WTC11 (cell line): ENCODE results near the gene SLC13A2. TPM values are rescaled to one million over a fixed set of nuclear protein-coding genes. Genes with fewer than 3 reads are reported as not detected.
"Not testable (repeated sequence)": the region's sequence is repeated elsewhere in the genome, so short reads cannot be mapped to it uniquely, and the experiment has no call there.

Source experiments
- ATAC-seq: fragments of 200-7000 bp; cut with Tn5 transposase; 2 replicates; pipeline ENCODE4 v1.10.0; 2021; ENCODE audit warnings: mild to moderate bottlenecking, moderate library complexity
- CTCF ChIA-PET: fragments of 300-600 bp; sonication (Branson Sonifier 250); formaldehyde crosslinking; loops from one replicate; lab custom pipeline; 2021; ENCODE audit warnings: antibody characterized with exemption; lab: Charles Lee
- POLR2A ChIA-PET: fragments of 350-600 bp; sonication (Branson Sonifier 250); formaldehyde crosslinking; loops from one replicate; lab custom pipeline; 2021; ENCODE audit warnings: antibody characterized with exemption; lab: Charles Lee
- DNase-seq: peaks from one replicate; pipeline ENCODE4 v3.0.0; 2021; ENCODE audit warnings: low spot score
- H3K27ac Mint-ChIP-seq: 2 replicates; pipeline ENCODE4 v1.8.0; 2021; ENCODE audit warnings: mixed read lengths
- H3K27me3 Mint-ChIP-seq: 2 replicates; pipeline ENCODE4 v1.8.0; 2021; ENCODE audit warnings: low read depth, mild to moderate bottlenecking, moderate library complexity, mixed read lengths
- H3K36me3 Mint-ChIP-seq: 2 replicates; pipeline ENCODE4 v1.8.0; 2021; ENCODE audit warnings: mixed read lengths
- H3K4me1 Mint-ChIP-seq: 2 replicates; pipeline ENCODE4 v1.8.0; 2022; ENCODE audit warnings: mixed read lengths
- H3K4me3 Mint-ChIP-seq: 2 replicates; pipeline ENCODE4 v1.8.0; 2021; ENCODE audit warnings: mild to moderate bottlenecking, moderate library complexity, mixed read lengths
- H3K9me3 Mint-ChIP-seq: 2 replicates; pipeline ENCODE4 v1.8.0; 2021; ENCODE audit warnings: mixed read lengths
- AFF4 ChIP-seq: sonication (generic); formaldehyde crosslinking; IDR thresholded peaks from 2 replicates; pipeline ENCODE4 v1.8.1; 2023; ENCODE audit warnings: mild to moderate bottlenecking, missing genetic modification reagents, borderline replicate concordance
- CBFB ChIP-seq: sonication (generic); formaldehyde crosslinking; IDR thresholded peaks from 2 replicates; pipeline ENCODE4 v1.8.1; 2022; ENCODE audit warnings: mild to moderate bottlenecking, low read depth, missing genetic modification reagents
- CTCF ChIP-seq: fragments of 200-600 bp; IDR thresholded peaks from 2 replicates; pipeline ENCODE4 v1.8.0; 2022; ENCODE audit warnings: antibody characterized with exemption
- E2F1 ChIP-seq: sonication (generic); formaldehyde crosslinking; IDR thresholded peaks from 2 replicates; pipeline ENCODE4 v1.8.0; 2022; ENCODE audit warnings: mild to moderate bottlenecking, missing genetic modification reagents
- FOXJ3 ChIP-seq: sonication (generic); formaldehyde crosslinking; IDR thresholded peaks from 2 replicates; pipeline ENCODE4 v1.9.0; 2021; ENCODE audit warnings: missing genetic modification reagents, mild to moderate bottlenecking, borderline replicate concordance
- GRHL2 ChIP-seq: fragments of 250-450 bp; sonication (Bioruptor Pico); IDR thresholded peaks from 2 replicates; pipeline ENCODE4 v1.8.0; 2022; ENCODE audit warnings: mild to moderate bottlenecking, moderate library complexity; ENCODE audit not compliant: insufficient replicate concordance, severe bottlenecking
- IRF2 ChIP-seq: sonication (generic); formaldehyde crosslinking; IDR thresholded peaks from 2 replicates; pipeline ENCODE4 v1.8.0; 2022; ENCODE audit warnings: low read depth, missing genetic modification reagents, borderline replicate concordance
- JAZF1 ChIP-seq: fragments of 250-450 bp; sonication (Bioruptor Pico); IDR thresholded peaks from 2 replicates; pipeline ENCODE4 v1.9.0; 2021; ENCODE audit warnings: moderate library complexity, mild to moderate bottlenecking, inconsistent platforms
- KAT7 ChIP-seq: sonication (generic); formaldehyde crosslinking; IDR thresholded peaks from 2 replicates; pipeline ENCODE4 v1.8.1; 2023; ENCODE audit warnings: missing genetic modification reagents, mild to moderate bottlenecking, borderline replicate concordance
- NFE2L1 ChIP-seq: sonication (generic); formaldehyde crosslinking; IDR thresholded peaks from 2 replicates; pipeline ENCODE4 v1.8.1; 2023; ENCODE audit warnings: missing genetic modification reagents
- OVOL2 ChIP-seq: fragments of 250-450 bp; sonication (Bioruptor Pico); IDR thresholded peaks from 2 replicates; pipeline ENCODE4 v1.9.0; 2021; ENCODE audit warnings: mild to moderate bottlenecking, borderline replicate concordance
- PRRX2 ChIP-seq: fragments of 250-450 bp; sonication (Bioruptor Pico); IDR thresholded peaks from 2 replicates; pipeline ENCODE4 v1.8.0; 2021; ENCODE audit warnings: mild to moderate bottlenecking
- SMAD3 ChIP-seq: sonication (generic); formaldehyde crosslinking; IDR thresholded peaks from 2 replicates; pipeline ENCODE4 v1.8.0; 2022; ENCODE audit warnings: missing genetic modification reagents, mild to moderate bottlenecking, borderline replicate concordance
- ZNF416 ChIP-seq: fragments of 250-450 bp; sonication (Bioruptor Pico); IDR thresholded peaks from 2 replicates; pipeline ENCODE4 v1.9.0; 2021; ENCODE audit warnings: mild to moderate bottlenecking, inconsistent platforms
- ZNF532 ChIP-seq: fragments of 250-450 bp; sonication (Bioruptor Pico); IDR thresholded peaks from 2 replicates; pipeline ENCODE4 v1.9.0; 2021; ENCODE audit warnings: mild to moderate bottlenecking, borderline replicate concordance
- total RNA-seq: library from RNA; stranded (reverse); gene quantifications from 3 replicates; pipeline ENCODE4 v1.2.3, GENCODE V29; 2021
- TF ChIP-seq, protein P1 (sequence below): sonication (generic); formaldehyde crosslinking; IDR thresholded peaks from 2 replicates; pipeline ENCODE4 v1.8.1; 2023; ENCODE audit warnings: mild to moderate bottlenecking, missing genetic modification reagents
- TF ChIP-seq, protein P2 (sequence below): sonication (generic); formaldehyde crosslinking; IDR thresholded peaks from 2 replicates; pipeline ENCODE4 v1.8.0; 2022; ENCODE audit warnings: mild to moderate bottlenecking, missing genetic modification reagents

SLC13A2 gene
- total RNA-seq, 1 experiment from 2014 or later, result not detected

- no peak for TF ChIP-seq IRF2 (CRISPR knock-in tag)
- TF ChIP-seq OVOL2 (CRISPR knock-in tag), result no peak
- TF ChIP-seq SMAD3 (CRISPR knock-in tag), result no peak
- TF ChIP-seq KAT7 (CRISPR knock-in tag), result no peak
- TF ChIP-seq NFE2L1, result no peak
- no peak for TF ChIP-seq FOXJ3 (CRISPR knock-in tag)
Measured at GRCh38 chr17:28457890-28458289, 15.6 kb upstream of the SLC13A2 start (continued).

GRCh38 chr17:28458881-28459280 is 14.6 kb upstream of the SLC13A2 start:
- H3K27ac Mint-ChIP-seq, ATAC-seq, CTCF ChIA-PET, DNase-seq, H3K4me1 Mint-ChIP-seq, H3K4me3 Mint-ChIP-seq, POLR2A ChIA-PET: not testable (repeated sequence)
- H3K36me3 Mint-ChIP-seq, result peaks cover 10% of the 10 kb centered on the region
- H3K27me3 Mint-ChIP-seq, result peaks cover 16% of the 10 kb centered on the region
- H3K9me3 Mint-ChIP-seq, result peaks cover 21% of the 10 kb centered on the region

DNA sequence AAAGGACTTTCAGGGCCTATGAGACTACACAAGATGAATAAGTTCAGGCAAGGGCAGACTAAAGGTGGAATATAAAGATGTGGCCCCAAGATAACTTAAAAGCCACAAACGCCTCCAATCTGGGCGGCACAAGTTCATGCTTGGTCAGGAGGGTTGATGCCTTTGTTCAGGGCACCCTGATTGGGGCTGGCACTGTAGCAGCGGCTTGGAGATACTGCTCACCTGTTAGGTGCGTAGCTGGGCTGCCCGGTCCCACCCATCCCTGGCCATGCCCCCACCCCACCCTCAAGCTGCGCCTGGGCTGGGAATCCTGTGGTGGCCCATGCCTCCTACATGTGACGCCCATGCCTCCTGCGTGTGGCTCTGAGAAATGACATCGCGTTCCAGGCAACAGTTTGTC is 12.5 kb upstream of the SLC13A2 start:
- DNase-seq, result no peak
- no peak overlapping the region for H3K4me3 Mint-ChIP-seq
- ChIA-PET CTCF (interaction anchor here (0.7 kb wide), 1 partner anchor 89 kb away, joined by 5 read pairs; no protein-coding TSS in a partner anchor), POLR2A (interaction anchor here (0.7 kb wide), 1 partner anchor 116 kb away, joined by 3 read pairs; the partner anchor contains the start of gene ALDOC)
- TF ChIP-seq, protein P1, sequence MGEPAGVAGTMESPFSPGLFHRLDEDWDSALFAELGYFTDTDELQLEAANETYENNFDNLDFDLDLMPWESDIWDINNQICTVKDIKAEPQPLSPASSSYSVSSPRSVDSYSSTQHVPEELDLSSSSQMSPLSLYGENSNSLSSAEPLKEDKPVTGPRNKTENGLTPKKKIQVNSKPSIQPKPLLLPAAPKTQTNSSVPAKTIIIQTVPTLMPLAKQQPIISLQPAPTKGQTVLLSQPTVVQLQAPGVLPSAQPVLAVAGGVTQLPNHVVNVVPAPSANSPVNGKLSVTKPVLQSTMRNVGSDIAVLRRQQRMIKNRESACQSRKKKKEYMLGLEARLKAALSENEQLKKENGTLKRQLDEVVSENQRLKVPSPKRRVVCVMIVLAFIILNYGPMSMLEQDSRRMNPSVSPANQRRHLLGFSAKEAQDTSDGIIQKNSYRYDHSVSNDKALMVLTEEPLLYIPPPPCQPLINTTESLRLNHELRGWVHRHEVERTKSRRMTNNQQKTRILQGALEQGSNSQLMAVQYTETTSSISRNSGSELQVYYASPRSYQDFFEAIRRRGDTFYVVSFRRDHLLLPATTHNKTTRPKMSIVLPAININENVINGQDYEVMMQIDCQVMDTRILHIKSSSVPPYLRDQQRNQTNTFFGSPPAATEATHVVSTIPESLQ, result no peak
- TF ChIP-seq JAZF1 (CRISPR knock-in tag) (no peak), NFE2L1 (no peak)
- no peaks in the 10 kb centered on the region for H3K4me1 Mint-ChIP-seq
- peaks cover 10% of the 10 kb centered on the region for H3K9me3 Mint-ChIP-seq
- H3K27me3 Mint-ChIP-seq, result peaks cover 11% of the 10 kb centered on the region
- peaks cover 7% of the 10 kb centered on the region for H3K36me3 Mint-ChIP-seq
- no peak overlapping the region for H3K27ac Mint-ChIP-seq
- no peak for ATAC-seq

- no peak overlapping the region for H3K4me3 Mint-ChIP-seq
- CTCF ChIA-PET, result no interaction called here
- ATAC-seq (no peak), DNase-seq (no peak)
- H3K9me3 Mint-ChIP-seq, result no peaks in the 10 kb centered on the region
- POLR2A ChIA-PET, result no interaction called here
- no peaks in the 10 kb centered on the region for H3K36me3 Mint-ChIP-seq
- H3K4me1 Mint-ChIP-seq, result peaks cover 2% of the 10 kb centered on the region
- H3K27ac Mint-ChIP-seq, result no peak overlapping the region
- H3K27me3 Mint-ChIP-seq, result 0 out of 2 replicates have a peak, but pooled peaks cover 3% of the 10 kb centered on the region
- no peak for TF ChIP-seq PRRX2 (CRISPR knock-in tag)
- no peak for TF ChIP-seq CBFB (CRISPR knock-in tag)
- TF ChIP-seq CTCF, result no peak
- TF ChIP-seq ZNF416 (CRISPR knock-in tag), result no peak
- TF ChIP-seq, protein P2, sequence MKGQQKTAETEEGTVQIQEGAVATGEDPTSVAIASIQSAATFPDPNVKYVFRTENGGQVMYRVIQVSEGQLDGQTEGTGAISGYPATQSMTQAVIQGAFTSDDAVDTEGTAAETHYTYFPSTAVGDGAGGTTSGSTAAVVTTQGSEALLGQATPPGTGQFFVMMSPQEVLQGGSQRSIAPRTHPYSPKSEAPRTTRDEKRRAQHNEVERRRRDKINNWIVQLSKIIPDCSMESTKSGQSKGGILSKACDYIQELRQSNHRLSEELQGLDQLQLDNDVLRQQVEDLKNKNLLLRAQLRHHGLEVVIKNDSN (CRISPR knock-in tag), result no peak
- TF ChIP-seq AFF4 (CRISPR knock-in tag), result no peak
- TF ChIP-seq E2F1 (CRISPR knock-in tag), result no peak
- TF ChIP-seq GRHL2, result no peak
- TF ChIP-seq ZNF532, result no peak
Measured at GRCh38 chr17:28466001-28466400, 7.4 kb upstream of the SLC13A2 start.
